IMR-90 (cell line): Measurements from ENCODE around the gene NINJ2. TPM values are rescaled to one million over a fixed set of nuclear protein-coding genes. Genes with fewer than 3 reads are reported as not detected.

ENCODE experiments used
- ATAC-seq: fragments of 200-7000 bp; cut with Tn5 transposase; 2 replicates; pipeline ENCODE4 v1.9.1; 2020; ENCODE audit warnings: low read depth, mild to moderate bottlenecking, moderate library complexity
- BruUV-seq: library from RNA; stranded (reverse); fragments of 400-500 nt; replicated peaks from 2 replicates; lab custom pipeline; 2021; lab: Mats Ljungman, UMichigan
- CTCF ChIA-PET: fragments of 300-600 bp; formaldehyde crosslinking; extraction: SDS; loops from one replicate; lab custom pipeline; 2021; ENCODE audit warnings: antibody characterized with exemption; lab: Yijun Ruan, JAX
- POLR2A ChIA-PET: fragments of 300-600 bp; sonication (Branson Sonifier 250); formaldehyde crosslinking; loops from one replicate; lab custom pipeline; 2022; ENCODE audit warnings: antibody characterized with exemption; ENCODE audit not compliant: unreplicated experiment; lab: Charles Lee
- DNase-seq: peaks from one replicate; pipeline ENCODE4 v3.0.0; 2013
- H2AFZ ChIP-seq: replicated peaks from 2 replicates; pipeline ENCODE3; 2013; ENCODE audit warnings: low read length, mild to moderate bottlenecking; ENCODE audit not compliant: poor library complexity
- H2AK5ac ChIP-seq: 2 replicates; pipeline ENCODE4 v1.6.1; 2013; ENCODE audit warnings: low read depth, low read length, inconsistent platforms
- H2AK9ac ChIP-seq: replicated peaks from 2 replicates; pipeline ENCODE3; 2013; ENCODE audit warnings: mild to moderate bottlenecking, low read depth, low read length, moderate library complexity; ENCODE audit not compliant: poor library complexity
- H2BK120ac ChIP-seq: 2 replicates; pipeline ENCODE4 v1.6.1; 2013; ENCODE audit warnings: low read depth, low read length, inconsistent platforms
- H2BK15ac ChIP-seq: 3 replicates; pipeline ENCODE4 v1.6.1; 2013; ENCODE audit warnings: low read depth, low read length, inconsistent platforms
- H2BK20ac ChIP-seq: 2 replicates; pipeline ENCODE4 v1.6.1; 2013; ENCODE audit warnings: low read depth, mild to moderate bottlenecking, inconsistent platforms, low read length, moderate library complexity
- H2BK5ac ChIP-seq: 2 replicates; pipeline ENCODE4 v1.6.1; 2013; ENCODE audit warnings: mild to moderate bottlenecking, low read depth, low read length, inconsistent platforms; ENCODE audit not compliant: poor library complexity, severe bottlenecking
- H3K14ac ChIP-seq: replicated peaks from 2 replicates; pipeline ENCODE4 v1.6.1; 2013; ENCODE audit warnings: low read depth, low read length, inconsistent platforms
- H3K18ac ChIP-seq: 2 replicates; pipeline ENCODE4 v1.6.1; 2013; ENCODE audit warnings: low read depth, low read length, control low read depth
- H3K23ac ChIP-seq: 2 replicates; pipeline ENCODE4 v1.6.1; 2013; ENCODE audit warnings: low read depth, low read length, inconsistent platforms
- H3K27ac ChIP-seq: 2 replicates; pipeline ENCODE4 v1.5.1; 2013; ENCODE audit warnings: mild to moderate bottlenecking, control low read depth, low read length; ENCODE audit not compliant: insufficient read depth
- H3K27me3 ChIP-seq: 2 replicates; pipeline ENCODE4 v1.6.1; 2013; ENCODE audit warnings: low read length; ENCODE audit not compliant: control insufficient read depth, insufficient read depth
- H3K36me3 ChIP-seq: 2 replicates; pipeline ENCODE4 v1.6.1; 2013; ENCODE audit warnings: low read length, mixed read lengths; ENCODE audit not compliant: control insufficient read depth, insufficient read depth
- H3K4ac ChIP-seq: 2 replicates; pipeline ENCODE4 v1.6.1; 2013; ENCODE audit warnings: low read depth, low read length, inconsistent platforms
- H3K4me1 ChIP-seq: 2 replicates; pipeline ENCODE4 v1.6.1; 2013; ENCODE audit warnings: low read length, mixed read lengths; ENCODE audit not compliant: control insufficient read depth, insufficient read depth
- H3K4me2 ChIP-seq: 2 replicates; pipeline ENCODE4 v1.6.1; 2013; ENCODE audit warnings: low read depth, mild to moderate bottlenecking, control low read depth, low read length, moderate library complexity
- H3K4me3 ChIP-seq: 2 replicates; pipeline ENCODE4 v1.5.1; 2013; ENCODE audit warnings: low read depth, mild to moderate bottlenecking, control low read depth, low read length, moderate library complexity; ENCODE audit not compliant: insufficient read depth
- H3K56ac ChIP-seq: 2 replicates; pipeline ENCODE4 v1.6.1; 2013; ENCODE audit warnings: low read length, inconsistent platforms; ENCODE audit not compliant: insufficient read depth; ENCODE audit errors: extremely low read depth
- H3K79me1 ChIP-seq, 2 experiments: 2 replicates each; pipeline ENCODE4 v1.6.1; 2013; ENCODE audit warnings: low read length in 2 of 2, inconsistent platforms in 1 of 2, low read depth in 1 of 2
- H3K9ac ChIP-seq: 2 replicates; pipeline ENCODE4 v1.6.1; 2013; ENCODE audit warnings: low read depth, low read length, control low read depth
- H3K9me1 ChIP-seq: 2 replicates; pipeline ENCODE4 v1.6.1; 2013; ENCODE audit warnings: low read length, inconsistent platforms; ENCODE audit not compliant: insufficient read depth
- H3K9me3 ChIP-seq: 2 replicates; pipeline ENCODE4 v1.6.1; 2013; ENCODE audit warnings: low read length; ENCODE audit not compliant: control insufficient read depth, insufficient read depth
- H4K20me1 ChIP-seq: 2 replicates; pipeline ENCODE4 v1.6.1; 2013; ENCODE audit warnings: low read length, inconsistent platforms; ENCODE audit not compliant: insufficient read depth
- H4K5ac ChIP-seq: 2 replicates; pipeline ENCODE4 v1.6.1; 2013; ENCODE audit warnings: mild to moderate bottlenecking, low read depth, low read length, control low read depth
- H4K8ac ChIP-seq, 2 experiments: 2 replicates each; pipeline ENCODE4 v1.6.1; 2013; ENCODE audit warnings: low read depth in 2 of 2, low read length in 2 of 2, control low read depth in 1 of 2, inconsistent platforms in 1 of 2
- H4K91ac ChIP-seq: 2 replicates; pipeline ENCODE4 v1.6.1; 2013; ENCODE audit warnings: low read depth, low read length, inconsistent platforms; ENCODE audit not compliant: insufficient read depth
- BHLHE40 ChIP-seq: fragments of 150-350 bp; IDR thresholded peaks from 2 replicates; pipeline ENCODE4 v1.6.1; 2016; ENCODE audit warnings: mild to moderate bottlenecking, low read depth, low read length
- CEBPB ChIP-seq: IDR thresholded peaks from 2 replicates; pipeline ENCODE4 v1.6.1; 2012; ENCODE audit warnings: low read depth, low read length, improper control_type of control experiment
- CHD1 ChIP-seq: IDR thresholded peaks from 2 replicates; pipeline ENCODE4 v1.6.1; 2012; ENCODE audit warnings: low read depth, low read length, improper control_type of control experiment
- CTCF ChIP-seq: conservative IDR thresholded peaks from 2 replicates; pipeline ENCODE4 v1.5.1; 2012; ENCODE audit warnings: mild to moderate bottlenecking, low read depth, low read length, improper control_type of control experiment
- ELK1 ChIP-seq: fragments of 150-350 bp; IDR thresholded peaks from 2 replicates; pipeline ENCODE4 v1.6.1; 2016; ENCODE audit warnings: low read depth, mild to moderate bottlenecking, low read length, moderate library complexity, borderline replicate concordance
- FOS ChIP-seq: fragments of 150-350 bp; IDR thresholded peaks from 2 replicates; pipeline ENCODE4 v1.6.1; 2016; ENCODE audit warnings: low read depth, low read length
- MAFK ChIP-seq: IDR thresholded peaks from 2 replicates; pipeline ENCODE4 v1.6.1; 2012; ENCODE audit warnings: low read depth, low read length, improper control_type of control experiment
- MAZ ChIP-seq: IDR thresholded peaks from 2 replicates; pipeline ENCODE4 v1.6.1; 2012; ENCODE audit warnings: low read depth, mild to moderate bottlenecking, low read length, improper control_type of control experiment, moderate library complexity, borderline replicate concordance
- MXI1 ChIP-seq: IDR thresholded peaks from 2 replicates; pipeline ENCODE4 v1.6.1; 2012; ENCODE audit warnings: low read depth, mild to moderate bottlenecking, low read length, moderate library complexity, borderline replicate concordance
- POLR2A ChIP-seq: IDR thresholded peaks from 2 replicates; pipeline ENCODE4 v1.6.1; 2012; ENCODE audit warnings: mild to moderate bottlenecking, low read depth, low read length
- RAD21 ChIP-seq: IDR thresholded peaks from 2 replicates; pipeline ENCODE4 v1.6.1; 2012; ENCODE audit warnings: low read length, improper control_type of control experiment
- RCOR1 ChIP-seq: IDR thresholded peaks from 2 replicates; pipeline ENCODE4 v1.6.1; 2012; ENCODE audit warnings: mild to moderate bottlenecking, low read length, improper control_type of control experiment; ENCODE audit not compliant: insufficient replicate concordance
- RFX5 ChIP-seq: IDR thresholded peaks from 2 replicates; pipeline ENCODE4 v1.8.0; 2012; ENCODE audit warnings: low read depth, mild to moderate bottlenecking, low read length, moderate library complexity
- SMC3 ChIP-seq: fragments of 150-350 bp; IDR thresholded peaks from 2 replicates; pipeline ENCODE4 v1.6.1; 2016; ENCODE audit warnings: low read depth, mild to moderate bottlenecking, antibody characterized with exemption, low read length, moderate library complexity
- USF2 ChIP-seq: fragments of 150-350 bp; IDR thresholded peaks from 2 replicates; pipeline ENCODE4 v1.6.1; 2017; ENCODE audit warnings: mild to moderate bottlenecking, antibody characterized with exemption, low read length, low read depth
- WGBS, 2 experiments: methylation state at CpG; one replicate each; pipeline versions ENCODE4 v1.1.5 to v1.1.7; 2013; ENCODE audit warnings: missing lambda C conversion rate in 2 of 2; ENCODE audit not compliant: insufficient read length in 1 of 2; ENCODE audit errors: extremely low coverage in 2 of 2; 5-methylcytosine and 5-hydroxymethylcytosine counted together
- dilution Hi-C: fragments of 300-500 bp; cut with HindIII; formaldehyde crosslinking; loops from one replicate; pipeline ENCODE4 v1.14.3; 2018; ENCODE audit warnings: low sequenced_read_pairs; ENCODE audit not compliant: unreplicated experiment
- in situ Hi-C: fragments of 300-500 bp; cut with MboI; formaldehyde crosslinking; loops from 3 replicates; pipeline ENCODE4 v1.14.3; 2019; ENCODE audit warnings: low sequenced_read_pairs, inconsistent platforms, mixed read lengths
- intact Hi-C: fragments of 100-400 bp; cut with micrococcal nuclease; formaldehyde crosslinking; loops from 2 replicates; pipeline ENCODE4 v1.10.0; 2022
- polyA plus RNA-seq, 3 experiments: library from polyadenylated mRNA; depleted of rRNA; stranded (reverse); fragments of >200 nt; gene quantifications; 2 replicates each; pipeline ENCODE4 v1.2.3, GENCODE V29; 2012; ENCODE audit warnings: low replicate concordance in 1 of 3
- total RNA-seq: library from RNA; depleted of rRNA; stranded (reverse); fragments of >200 nt; gene quantifications from 2 replicates; pipeline ENCODE4 v1.2.3, GENCODE V29; 2012

NINJ2 gene
- total and polyA plus RNA-seq, 2 of the 4 experiments (the other 2 are of a cell fraction): not detected

GRCh38 chr12:578748-579419 is 84.4 kb downstream of the NINJ2 start:
- H3K18ac ChIP-seq: no peak overlapping the region
- no peak overlapping the region for H2BK120ac ChIP-seq
- H4K5ac ChIP-seq: no peak overlapping the region
- no peak overlapping the region for H3K23ac ChIP-seq
- in situ Hi-C loops: loop anchor here (5.0 to 10.0 kb wide), 3 partner anchors 173 to 1006 kb away; partner anchors contain the start of gene WNK1
- peaks cover 7% of the 10 kb centered on the region; the same call in 1 of the 2 replicates for H3K9me1 ChIP-seq
- no peaks in the 10 kb centered on the region for H4K20me1 ChIP-seq
- H3K56ac ChIP-seq: no peak overlapping the region
- DNase-seq (no peak), ATAC-seq (no peak)
- H3K36me3 ChIP-seq: no peaks in the 10 kb centered on the region
- no peak overlapping the region for H3K27ac ChIP-seq
- H2AK5ac ChIP-seq: no peak overlapping the region
- no peak overlapping the region for H2AK9ac ChIP-seq
- ChIA-PET POLR2A (interaction anchor here (0.5 kb wide), 1 partner anchor 31 kb away, joined by 3 read pairs; no protein-coding TSS in a partner anchor), CTCF (no interaction called here)
- H3K27me3 ChIP-seq: peaks cover 14% of the 10 kb centered on the region
- dilution Hi-C loops: no loop called here
- no peak overlapping the region for H4K91ac ChIP-seq
- H3K4me1 ChIP-seq: peaks cover 3% of the 10 kb centered on the region; the same call in 1 of the 2 replicates
- H2BK5ac ChIP-seq: no peak overlapping the region
- no peak overlapping the region for H2BK20ac ChIP-seq
- no peak overlapping the region for H3K4me3 ChIP-seq
- H3K9ac ChIP-seq: no peak overlapping the region
- H3K79me1 ChIP-seq: no peaks in the 10 kb centered on the region
- H4K8ac ChIP-seq: no peak overlapping the region
- H3K14ac ChIP-seq: no peak overlapping the region
- no peak overlapping the region for H3K4ac ChIP-seq
- intact Hi-C loops: loop anchor here (5.0 to 10.0 kb wide), 3 partner anchors 276 to 1008 kb away; no protein-coding TSS in a partner anchor
- no CpG with 5 or more reads among the region's 7 CpGs for WGBS, 2 experiments
- no peak overlapping the region for H2BK15ac ChIP-seq
- no peak overlapping the region for H3K4me2 ChIP-seq
- no peak overlapping the region for H2AFZ ChIP-seq
- 0 out of 2 replicates have a peak, but pooled peaks cover 2% of the 10 kb centered on the region for H3K9me3 ChIP-seq
- BruUV-seq: no TSS peak
- TF ChIP-seq SMC3: no peak
- TF ChIP-seq POLR2A: no peak
- no peak for TF ChIP-seq RFX5
- TF ChIP-seq FOS: no peak
- TF ChIP-seq BHLHE40: no peak
- TF ChIP-seq CHD1: no peak
- TF ChIP-seq MAZ: no peak
- TF ChIP-seq ELK1: no peak
- TF ChIP-seq RAD21: no peak
- no peak for TF ChIP-seq CEBPB
- TF ChIP-seq MXI1: no peak
- no peak for TF ChIP-seq USF2
- TF ChIP-seq RCOR1: no peak
- no peak for TF ChIP-seq MAFK
- no peak for TF ChIP-seq CTCF
